GM21786 (cell line): ENCODE measurements around the gene LSAMP.

Experiments used
- ATAC-seq: cut with Tn5 transposase; IDR thresholded peaks from one replicate; pipeline ENCODE4 v1.9.1; 2021; ENCODE audit not compliant: unreplicated experiment

The LSAMP gene

DNA sequence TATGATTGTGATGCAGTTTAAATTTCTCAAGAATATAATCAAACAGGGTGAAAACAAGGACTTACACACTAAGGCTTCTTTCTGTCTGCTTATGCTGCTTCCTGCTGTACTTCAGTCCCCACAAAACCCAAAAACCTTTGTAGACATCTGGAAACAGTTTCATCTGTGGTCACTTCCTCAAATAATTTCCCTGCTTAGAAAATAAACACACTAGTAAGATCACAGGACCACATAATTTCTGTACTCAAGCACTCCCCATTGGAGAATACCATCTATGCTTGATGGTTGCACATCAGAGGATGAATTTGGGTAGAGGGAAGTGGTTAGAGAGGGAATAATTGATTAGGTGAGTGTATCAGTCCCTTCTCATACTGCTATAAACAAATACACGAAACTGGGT, 266.2 kb downstream of the LSAMP start:
- ATAC-seq: no peak

- ATAC-seq: no peak
Measured at GRCh38 chr3:116176974-116177555, 268.2 kb downstream of the LSAMP start.

DNA sequence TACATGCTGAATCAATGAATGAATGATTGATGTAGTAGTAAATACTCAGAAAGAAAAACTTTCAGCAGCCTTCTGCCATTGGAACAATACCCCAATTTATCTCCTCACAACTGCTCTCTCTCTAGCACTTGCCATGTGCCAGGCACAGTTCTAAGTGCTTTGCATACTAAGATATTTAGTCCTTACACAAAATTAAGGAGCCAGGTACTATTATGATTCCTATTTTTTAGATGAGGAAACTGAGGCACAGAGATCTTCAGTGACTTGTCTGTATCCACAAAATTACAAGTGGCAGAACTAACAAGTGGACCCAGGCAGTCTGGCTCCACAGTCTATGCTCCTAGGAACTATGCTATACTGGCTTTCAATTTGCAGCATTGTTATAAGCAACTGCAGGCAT, 279.2 kb downstream of the LSAMP start:
- no peak for ATAC-seq

DNA sequence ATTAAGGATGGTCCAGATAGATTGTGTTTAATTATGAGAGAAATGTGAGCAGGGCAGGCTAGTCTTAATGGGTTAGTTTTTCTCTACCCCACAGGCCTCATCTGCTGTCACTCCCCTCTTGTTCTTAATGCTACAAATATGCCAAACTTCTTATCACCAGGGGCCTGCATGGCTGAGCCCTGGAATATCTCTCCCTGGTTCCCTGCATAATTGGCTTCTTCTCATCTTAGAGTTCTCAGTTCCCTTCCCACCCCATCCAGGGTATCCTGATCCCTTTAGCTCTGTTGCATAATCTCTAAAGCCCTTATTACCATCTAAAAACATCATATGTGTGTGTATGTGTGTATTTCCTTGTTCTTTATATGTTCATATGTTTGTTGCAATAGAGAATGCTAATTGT, 279.6 kb downstream of the LSAMP start:
- ATAC-seq: no peak

DNA sequence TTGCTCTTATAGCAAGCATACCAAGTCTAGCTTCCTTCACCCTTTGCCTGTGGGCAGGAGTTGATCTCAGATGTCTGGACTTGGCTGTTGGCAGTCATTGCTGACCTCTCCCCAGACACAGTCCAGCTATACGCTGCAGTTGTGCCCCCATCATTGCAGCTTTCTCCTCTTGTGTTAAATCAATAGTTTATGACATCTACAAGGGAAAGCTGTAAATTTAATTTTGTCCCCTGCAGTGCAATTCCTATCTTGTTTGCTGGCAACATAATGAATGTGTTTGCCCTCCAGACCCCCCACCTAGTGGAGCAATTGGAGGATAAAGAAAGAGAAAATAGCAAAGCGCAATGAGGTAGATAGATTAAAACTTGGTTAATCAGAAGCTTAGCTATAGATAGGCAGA, 280.2 kb downstream of the LSAMP start:
- ATAC-seq: no peak

DNA sequence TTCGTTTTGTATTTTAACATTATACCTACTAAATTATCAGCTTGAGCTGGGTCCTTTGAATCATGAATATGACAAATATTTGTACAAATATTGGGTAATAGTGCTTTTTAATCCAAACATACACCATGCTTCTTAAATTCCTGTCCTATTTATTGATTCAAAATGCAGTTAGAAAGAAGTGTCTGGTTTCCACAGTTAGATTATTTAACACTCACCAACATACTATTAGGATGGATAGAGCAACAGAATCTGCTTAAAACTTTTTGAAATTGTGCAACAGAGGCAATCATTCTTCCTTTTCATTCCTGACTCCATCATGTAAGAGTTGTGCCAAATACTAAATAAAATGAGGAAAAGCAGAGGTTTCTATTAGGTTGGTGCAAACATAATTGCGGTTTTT, 281.2 kb downstream of the LSAMP start:
- ATAC-seq: no peak

DNA sequence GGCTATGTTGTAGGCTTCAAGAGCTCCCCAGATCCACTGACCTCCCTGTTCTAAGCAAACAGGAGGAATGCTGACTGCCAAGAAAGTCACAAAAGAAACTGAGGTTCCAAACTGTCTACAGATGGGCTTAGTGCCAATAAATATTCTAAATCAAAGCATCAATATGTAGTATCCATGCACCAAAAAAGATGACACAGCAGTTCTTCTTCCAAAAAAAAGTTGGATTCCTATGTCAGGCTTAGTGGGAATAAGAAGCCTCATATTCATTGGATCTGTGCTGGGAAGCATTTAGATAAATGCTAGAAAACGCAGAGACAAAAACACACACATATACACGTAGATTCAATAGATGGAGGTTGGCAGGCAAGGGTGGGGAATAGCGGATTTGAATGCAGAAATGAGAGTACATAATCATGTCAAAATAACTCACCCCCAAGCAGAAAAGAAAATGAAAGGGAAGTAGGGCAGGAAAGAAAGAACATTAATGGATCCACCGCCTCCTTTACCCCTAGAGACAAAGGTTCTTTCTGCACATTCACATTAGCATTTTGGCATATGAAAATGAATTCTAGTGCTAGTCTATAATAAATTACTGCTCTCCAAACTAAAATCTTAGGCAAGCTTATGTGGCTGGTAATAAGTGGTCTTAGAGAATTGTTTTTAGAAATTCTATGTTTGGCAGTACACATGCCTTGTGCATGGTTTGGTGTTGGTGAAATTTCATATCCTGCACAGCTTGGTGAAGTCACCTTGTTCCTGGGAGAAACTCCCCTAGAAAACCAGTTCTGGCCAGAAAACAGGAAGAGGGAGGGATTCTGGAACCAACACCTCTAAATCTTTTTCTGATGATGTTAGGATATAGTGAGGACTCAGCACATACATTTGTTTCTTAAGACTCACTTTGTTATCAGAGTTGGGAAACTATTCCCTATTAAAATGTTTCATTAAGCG, 283.4 kb downstream of the LSAMP start:
- ATAC-seq: no peak

- no peak for ATAC-seq
Measured at GRCh38 chr3:116160594-116160993, 284.7 kb downstream of the LSAMP start.

GRCh38 chr3:116155841-116156240, 289.4 kb downstream of the LSAMP start:
- ATAC-seq: no peak

- ATAC-seq: no peak
Measured at GRCh38 chr3:116154389-116154788, 290.9 kb downstream of the LSAMP start.

DNA sequence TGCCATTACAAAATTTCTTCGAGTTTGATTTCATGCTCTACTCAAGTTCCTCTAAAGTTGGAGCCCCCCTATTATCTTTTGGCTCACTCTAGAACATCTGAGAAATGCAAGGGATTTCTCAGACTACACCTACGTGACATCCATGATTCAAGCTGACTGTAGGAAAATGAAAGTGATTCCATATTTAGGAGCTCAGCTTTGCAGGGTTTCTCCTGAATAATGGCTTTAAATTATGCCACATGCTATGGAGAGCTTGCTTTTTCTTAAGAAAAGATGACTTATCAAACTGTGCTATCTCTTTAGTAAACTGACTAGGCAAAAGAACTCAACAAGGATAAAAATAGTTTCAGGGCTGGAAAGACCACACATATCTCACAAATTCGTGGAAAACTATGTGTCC, 292.1 kb downstream of the LSAMP start:
- ATAC-seq: no peak

GRCh38 chr3:116150655-116151167, 294.6 kb downstream of the LSAMP start:
- no peak for ATAC-seq

GRCh38 chr3:116148881-116149851, 296.1 kb downstream of the LSAMP start:
- no peak for ATAC-seq

GRCh38 chr3:116145613-116146012, 299.7 kb downstream of the LSAMP start:
- ATAC-seq: no peak

DNA sequence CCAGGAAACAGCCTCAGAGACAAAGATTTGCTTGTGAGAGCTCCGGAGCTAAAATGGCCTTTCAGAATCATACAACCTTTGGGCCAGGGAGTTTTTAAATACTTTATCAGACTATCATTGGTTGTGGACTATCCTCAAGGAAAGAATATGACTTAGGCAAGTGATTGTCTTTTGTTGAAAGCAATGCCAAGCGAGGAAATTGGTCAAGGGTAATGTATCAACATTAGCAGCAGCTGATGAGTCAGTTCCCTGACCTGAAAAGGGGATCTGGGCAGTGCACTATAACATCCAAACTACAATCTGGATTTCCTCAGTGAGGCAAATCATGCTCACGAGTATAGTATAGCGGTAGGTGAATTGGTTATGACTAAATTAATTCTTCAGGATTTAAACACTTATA, 303.6 kb downstream of the LSAMP start:
- ATAC-seq: no peak

DNA sequence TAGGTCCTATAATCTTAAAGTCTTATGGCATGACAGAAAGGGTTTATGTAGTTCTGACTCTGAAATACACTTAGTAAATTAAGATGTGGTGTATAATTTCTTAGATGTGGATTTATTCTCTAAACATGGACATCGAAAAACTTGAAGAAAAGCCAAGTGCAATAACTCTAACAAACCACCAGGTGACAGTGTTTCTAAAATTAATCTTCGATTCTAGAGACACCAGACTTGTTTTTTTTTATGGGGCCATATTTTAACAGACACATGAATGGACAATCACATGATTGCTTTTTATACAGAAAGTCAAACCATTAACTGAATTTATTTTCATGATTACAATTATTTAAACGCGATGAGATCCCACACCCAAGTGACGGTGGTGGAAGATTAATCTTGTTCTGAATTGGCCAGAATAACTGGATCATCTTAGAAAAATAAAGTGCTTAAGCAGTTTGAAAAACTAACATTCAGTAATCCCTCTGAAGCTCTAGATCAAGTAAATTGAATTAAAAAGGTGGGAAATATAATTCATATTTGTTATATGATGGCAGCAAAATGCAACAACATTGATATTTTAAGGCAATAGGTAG, 305.1 kb downstream of the LSAMP start:
- no peak for ATAC-seq

GRCh38 chr3:116139641-116140040, 305.6 kb downstream of the LSAMP start:
- peak; percentile 46 for ATAC-seq

- ATAC-seq: no peak
Measured at GRCh38 chr3:116135457-116136085, 309.7 kb downstream of the LSAMP start.

- ATAC-seq: no peak
Measured at GRCh38 chr3:116129187-116129946, 315.9 kb downstream of the LSAMP start.

GRCh38 chr3:116127464-116127863, 317.8 kb downstream of the LSAMP start:
- no peak for ATAC-seq
